Measurements from ENCODE around the gene MVB12B. TPM values are rescaled to one million over a fixed set of nuclear protein-coding genes. Genes with fewer than 3 reads are reported as not detected.

MVB12B gene
- polyA plus RNA-seq, 2 donors, result 2.1 to 2.4 TPM

- H3K9me3 ChIP-seq (ENCODE audit: control insufficient read depth in 2 of 2, insufficient read depth in 1 of 2, low read depth in 1 of 2, low read length in 1 of 2), result no peaks in the 10 kb centered on the region
- WGBS, 2 donors, result 81 to 83% methylated on average over 19 of the region's 19 CpGs
- H3K4me1 ChIP-seq (ENCODE audit: control insufficient read depth in 2 of 2, insufficient read depth in 2 of 2, low read length in 1 of 2), result no peaks in the 10 kb centered on the region
- no peaks in the 10 kb centered on the region for H3K36me3 ChIP-seq (ENCODE audit: control insufficient read depth in 2 of 2, insufficient read depth in 2 of 2, low read length in 1 of 2)
- no peak overlapping the region for H3K4me3 ChIP-seq (ENCODE audit: low read depth in 1 of 2, low read length in 2 of 2)
- H3K27me3 ChIP-seq (ENCODE audit: control insufficient read depth in 1 of 2, insufficient read depth in 2 of 2, low read length in 2 of 2), result no peaks in the 10 kb centered on the region
- H3K27ac ChIP-seq (ENCODE audit: low read depth in 2 of 2, low read length in 1 of 2), result no peak overlapping the region
Observed at GRCh38 chr9:126407114-126407870, 80.7 kb downstream of the MVB12B start.

GRCh38 chr9:126408004-126408403 lies 81.4 kb downstream of the MVB12B start:
- H3K9me3 ChIP-seq (ENCODE audit: control insufficient read depth in 2 of 2, insufficient read depth in 1 of 2, low read depth in 1 of 2, low read length in 1 of 2), result no peaks in the 10 kb centered on the region
- H3K36me3 ChIP-seq (ENCODE audit: control insufficient read depth in 2 of 2, insufficient read depth in 2 of 2, low read length in 1 of 2), result no peaks in the 10 kb centered on the region
- no peaks in the 10 kb centered on the region for H3K27me3 ChIP-seq (ENCODE audit: control insufficient read depth in 1 of 2, insufficient read depth in 2 of 2, low read length in 2 of 2)
- 88% methylated on average over 10 of the region's 10 CpGs for WGBS, 2 donors
- no peaks in the 10 kb centered on the region for H3K4me1 ChIP-seq (ENCODE audit: control insufficient read depth in 2 of 2, insufficient read depth in 2 of 2, low read length in 1 of 2)
- H3K27ac ChIP-seq (ENCODE audit: low read depth in 2 of 2, low read length in 1 of 2), result no peak overlapping the region
- no peak overlapping the region for H3K4me3 ChIP-seq (ENCODE audit: low read depth in 1 of 2, low read length in 2 of 2)

- Histone ChIP-seq H3K36me3 (ENCODE audit: control insufficient read depth in 2 of 2, insufficient read depth in 2 of 2, low read length in 1 of 2) (no peaks in the 10 kb centered on the region), H3K4me1 (ENCODE audit: control insufficient read depth in 2 of 2, insufficient read depth in 2 of 2, low read length in 1 of 2) (no peaks in the 10 kb centered on the region), H3K4me3 (ENCODE audit: low read depth in 1 of 2, low read length in 2 of 2) (no peak overlapping the region), H3K27ac (ENCODE audit: low read depth in 2 of 2, low read length in 1 of 2) (no peak overlapping the region), H3K9me3 (ENCODE audit: control insufficient read depth in 2 of 2, insufficient read depth in 1 of 2, low read depth in 1 of 2, low read length in 1 of 2) (no peaks in the 10 kb centered on the region), H3K27me3 (ENCODE audit: control insufficient read depth in 1 of 2, insufficient read depth in 2 of 2, low read length in 2 of 2) (no peaks in the 10 kb centered on the region)
- 74 to 83% methylated on average over 4 of the region's 4 CpGs for WGBS, 2 donors
Observed at GRCh38 chr9:126410229-126410628, 83.6 kb downstream of the MVB12B start.

- Histone ChIP-seq H3K36me3 (ENCODE audit: control insufficient read depth in 2 of 2, insufficient read depth in 2 of 2, low read length in 1 of 2) (no peaks in the 10 kb centered on the region), H3K27me3 (ENCODE audit: control insufficient read depth in 1 of 2, insufficient read depth in 2 of 2, low read length in 2 of 2) (no peaks in the 10 kb centered on the region), H3K4me3 (ENCODE audit: low read depth in 1 of 2, low read length in 2 of 2) (no peak overlapping the region), H3K4me1 (ENCODE audit: control insufficient read depth in 2 of 2, insufficient read depth in 2 of 2, low read length in 1 of 2) (no peaks in the 10 kb centered on the region), H3K27ac (ENCODE audit: low read depth in 2 of 2, low read length in 1 of 2) (peak overlapping the region; percentile 11 to 60), H3K9me3 (ENCODE audit: control insufficient read depth in 2 of 2, insufficient read depth in 1 of 2, low read depth in 1 of 2, low read length in 1 of 2) (no peaks in the 10 kb centered on the region)
- WGBS, 2 donors, result 49 to 51% methylated on average over 12 of the region's 12 CpGs
Observed at GRCh38 chr9:126411225-126411947, 84.8 kb downstream of the MVB12B start.

- H3K4me3 ChIP-seq (ENCODE audit: low read depth in 1 of 2, low read length in 2 of 2), result no peak overlapping the region
- peak overlapping the region; percentile 11 to 33 for H3K27ac ChIP-seq (ENCODE audit: low read depth in 2 of 2, low read length in 1 of 2)
- WGBS, 2 donors, result 62 to 74% methylated on average over 6 of the region's 6 CpGs
- no peaks in the 10 kb centered on the region for H3K36me3 ChIP-seq (ENCODE audit: control insufficient read depth in 2 of 2, insufficient read depth in 2 of 2, low read length in 1 of 2)
- H3K9me3 ChIP-seq (ENCODE audit: control insufficient read depth in 2 of 2, insufficient read depth in 1 of 2, low read depth in 1 of 2, low read length in 1 of 2), result no peaks in the 10 kb centered on the region
- H3K27me3 ChIP-seq (ENCODE audit: control insufficient read depth in 1 of 2, insufficient read depth in 2 of 2, low read length in 2 of 2), result no peaks in the 10 kb centered on the region
- H3K4me1 ChIP-seq (ENCODE audit: control insufficient read depth in 2 of 2, insufficient read depth in 2 of 2, low read length in 1 of 2), result no peaks in the 10 kb centered on the region
Observed at GRCh38 chr9:126411948-126412284, 85.3 kb downstream of the MVB12B start.

GRCh38 chr9:126412905-126413304 lies 86.3 kb downstream of the MVB12B start:
- no peak overlapping the region for H3K4me3 ChIP-seq (ENCODE audit: low read depth in 1 of 2, low read length in 2 of 2)
- H3K9me3 ChIP-seq (ENCODE audit: control insufficient read depth in 2 of 2, insufficient read depth in 1 of 2, low read depth in 1 of 2, low read length in 1 of 2), result no peaks in the 10 kb centered on the region
- no peak overlapping the region for H3K27ac ChIP-seq (ENCODE audit: low read depth in 2 of 2, low read length in 1 of 2)
- no peaks in the 10 kb centered on the region for H3K4me1 ChIP-seq (ENCODE audit: control insufficient read depth in 2 of 2, insufficient read depth in 2 of 2, low read length in 1 of 2)
- no peaks in the 10 kb centered on the region for H3K27me3 ChIP-seq (ENCODE audit: control insufficient read depth in 1 of 2, insufficient read depth in 2 of 2, low read length in 2 of 2)
- no peaks in the 10 kb centered on the region for H3K36me3 ChIP-seq (ENCODE audit: control insufficient read depth in 2 of 2, insufficient read depth in 2 of 2, low read length in 1 of 2)
- 74 to 87% methylated on average over 3 of the region's 3 CpGs for WGBS, 2 donors

GRCh38 chr9:126413391-126414068 lies 86.9 kb downstream of the MVB12B start:
- Histone ChIP-seq H3K9me3 (ENCODE audit: control insufficient read depth in 2 of 2, insufficient read depth in 1 of 2, low read depth in 1 of 2, low read length in 1 of 2) (no peaks in the 10 kb centered on the region), H3K4me3 (ENCODE audit: low read depth in 1 of 2, low read length in 2 of 2) (no peak overlapping the region), H3K27me3 (ENCODE audit: control insufficient read depth in 1 of 2, insufficient read depth in 2 of 2, low read length in 2 of 2) (no peaks in the 10 kb centered on the region), H3K27ac (ENCODE audit: low read depth in 2 of 2, low read length in 1 of 2) (no peak overlapping the region), H3K4me1 (ENCODE audit: control insufficient read depth in 2 of 2, insufficient read depth in 2 of 2, low read length in 1 of 2) (no peaks in the 10 kb centered on the region), H3K36me3 (ENCODE audit: control insufficient read depth in 2 of 2, insufficient read depth in 2 of 2, low read length in 1 of 2) (no peaks in the 10 kb centered on the region)
- 91 to 92% methylated on average over 7 of the region's 7 CpGs for WGBS, 2 donors

- Histone ChIP-seq H3K4me3 (ENCODE audit: low read depth in 1 of 2, low read length in 2 of 2) (no peak overlapping the region), H3K27me3 (ENCODE audit: control insufficient read depth in 1 of 2, insufficient read depth in 2 of 2, low read length in 2 of 2) (no peaks in the 10 kb centered on the region), H3K27ac (ENCODE audit: low read depth in 2 of 2, low read length in 1 of 2) (no peak overlapping the region), H3K36me3 (ENCODE audit: control insufficient read depth in 2 of 2, insufficient read depth in 2 of 2, low read length in 1 of 2) (no peaks in the 10 kb centered on the region), H3K9me3 (ENCODE audit: control insufficient read depth in 2 of 2, insufficient read depth in 1 of 2, low read depth in 1 of 2, low read length in 1 of 2) (no peaks in the 10 kb centered on the region), H3K4me1 (ENCODE audit: control insufficient read depth in 2 of 2, insufficient read depth in 2 of 2, low read length in 1 of 2) (no peaks in the 10 kb centered on the region)
- 81 to 82% methylated on average over 16 of the region's 16 CpGs for WGBS, 2 donors
Observed at GRCh38 chr9:126415741-126416370, 89.2 kb downstream of the MVB12B start.

- H3K9me3 ChIP-seq (ENCODE audit: control insufficient read depth in 2 of 2, insufficient read depth in 1 of 2, low read depth in 1 of 2, low read length in 1 of 2), result no peaks in the 10 kb centered on the region
- H3K36me3 ChIP-seq (ENCODE audit: control insufficient read depth in 2 of 2, insufficient read depth in 2 of 2, low read length in 1 of 2), result no peaks in the 10 kb centered on the region
- no peak overlapping the region for H3K4me3 ChIP-seq (ENCODE audit: low read depth in 1 of 2, low read length in 2 of 2)
- H3K27ac ChIP-seq (ENCODE audit: low read depth in 2 of 2, low read length in 1 of 2), result no peak overlapping the region
- no peaks in the 10 kb centered on the region for H3K4me1 ChIP-seq (ENCODE audit: control insufficient read depth in 2 of 2, insufficient read depth in 2 of 2, low read length in 1 of 2)
- H3K27me3 ChIP-seq (ENCODE audit: control insufficient read depth in 1 of 2, insufficient read depth in 2 of 2, low read length in 2 of 2), result no peaks in the 10 kb centered on the region
Observed at GRCh38 chr9:126417043-126417442, 90.4 kb downstream of the MVB12B start.
